B cell (primary cell): ENCODE results near the gene ACAP3. TPM values are rescaled to one million over a fixed set of nuclear protein-coding genes. Genes with fewer than 3 reads are reported as not detected.
A peak's percentile ranks its signal among the peaks of the same experiment; 100 is the strongest.
"Not testable (repeated sequence)": the region's sequence is repeated elsewhere in the genome, so short reads cannot be mapped to it uniquely, and the experiment has no call there.

Experiments used
- ATAC-seq: fragments of 200-7000 bp; cut with Tn5 transposase; one replicate; pipeline ENCODE4 v1.10.0; 2021; ENCODE audit warnings: low read depth, mild to moderate bottlenecking, moderate number of reproducible peaks, moderate library complexity
- CTCF ChIA-PET: fragments of 350-600 bp; sonication (Branson Sonifier 250); formaldehyde crosslinking; loops from one replicate; lab custom pipeline; 2021; ENCODE audit warnings: antibody characterized with exemption, inconsistent platforms; lab: Charles Lee
- POLR2A ChIA-PET: fragments of 350-600 bp; sonication (Branson Sonifier 250); formaldehyde crosslinking; loops from one replicate; lab custom pipeline; 2021; ENCODE audit warnings: antibody characterized with exemption; lab: Charles Lee
- DNase-seq: peaks from one replicate; pipeline ENCODE4 v3.0.0; 2013
- H2AFZ ChIP-seq: 2 replicates; pipeline ENCODE4 v1.6.1; 2012; ENCODE audit warnings: mild to moderate bottlenecking, low read depth, low read length; ENCODE audit not compliant: insufficient read depth, poor library complexity, severe bottlenecking
- H3K27ac ChIP-seq, 2 donors: 1 replicate in 1 of 2; 2 replicates in 1 of 2; pipeline ENCODE4 v1.5.1; 2012 to 2013; ENCODE audit warnings: low read length in 2 of 2, mild to moderate bottlenecking in 2 of 2, moderate library complexity in 1 of 2
- H3K27me3 ChIP-seq, 4 experiments: fragments of 200-600 bp in 1 of 4; sonication (generic) in 1 of 4; replicated peaks in 1 of 4; 1 replicate in 2 of 4; 2 replicates in 2 of 4; pipeline versions ENCODE4 v1.6.1 to v1.7.0; 2013 to 2016; ENCODE audit warnings: low read length in 3 of 4, mild to moderate bottlenecking in 2 of 4, mixed read lengths in 1 of 4, moderate library complexity in 1 of 4; ENCODE audit not compliant: insufficient read depth in 4 of 4, control insufficient read depth in 3 of 4; ENCODE audit errors: control extremely low read depth in 1 of 4
- H3K36me3 ChIP-seq, 2 experiments: replicated peaks in 1 of 2; 1 replicate in 1 of 2; 2 replicates in 1 of 2; pipeline versions ENCODE4 v1.6.1 to v1.7.1; 2013; ENCODE audit warnings: low read length in 1 of 2; ENCODE audit not compliant: insufficient read depth in 2 of 2, control insufficient read depth in 1 of 2; ENCODE audit errors: control extremely low read depth in 1 of 2, extremely low read depth in 1 of 2
- H3K4me1 ChIP-seq, 2 donors: fragments of 200-600 bp in 1 of 2; sonication (generic) in 1 of 2; 1 replicate in 1 of 2; 2 replicates in 1 of 2; pipeline versions ENCODE4 v1.5.1 to v1.6.1; 2013 to 2017; ENCODE audit warnings: low read length in 2 of 2; ENCODE audit not compliant: control insufficient read depth in 2 of 2, insufficient read depth in 2 of 2
- H3K4me2 ChIP-seq: replicated peaks from 2 replicates; pipeline ENCODE3; 2012; ENCODE audit warnings: mild to moderate bottlenecking, low read depth, low read length; ENCODE audit not compliant: poor library complexity, severe bottlenecking
- H3K4me3 ChIP-seq, 5 experiments: fragments of 200-600 bp in 1 of 5; sonication (generic) in 1 of 5; 1 replicate in 3 of 5; 2 replicates in 2 of 5; pipeline versions ENCODE4 v1.5.1 to v1.7.0; 2011 to 2016; ENCODE audit warnings: low read length in 4 of 5, mild to moderate bottlenecking in 4 of 5, low read depth in 2 of 5, control low read depth in 1 of 5, moderate library complexity in 1 of 5; ENCODE audit not compliant: insufficient read depth in 1 of 5; ENCODE audit errors: control extremely low read depth in 1 of 5, extremely low read depth in 1 of 5
- H3K79me2 ChIP-seq: fragments of 200-600 bp; sonication (generic); one replicate; pipeline ENCODE4 v1.6.0; 2016; ENCODE audit warnings: low read length; ENCODE audit not compliant: control insufficient read depth, insufficient read depth
- H3K9ac ChIP-seq: fragments of 200-600 bp; sonication (generic); 2 replicates; pipeline ENCODE4 v1.6.1; 2017; ENCODE audit warnings: mild to moderate bottlenecking, low read length, moderate library complexity
- H3K9me3 ChIP-seq, 3 donors: one replicate each; pipeline versions ENCODE4 v1.6.1 to v1.7.1; 2013; ENCODE audit warnings: low read length in 2 of 3; ENCODE audit not compliant: control insufficient read depth in 2 of 3, insufficient read depth in 1 of 3; ENCODE audit errors: control extremely low read depth in 1 of 3
- H4K20me1 ChIP-seq: 2 replicates; pipeline ENCODE4 v1.6.0; 2012; ENCODE audit warnings: mild to moderate bottlenecking, low read length; ENCODE audit not compliant: insufficient read depth, control insufficient read depth, poor library complexity, severe bottlenecking
- H3K27ac Mint-ChIP-seq: one replicate; pipeline ENCODE4 v1.8.0; 2021; ENCODE audit warnings: mixed read lengths
- H3K27me3 Mint-ChIP-seq: one replicate; pipeline ENCODE4 v1.8.0; 2021; ENCODE audit warnings: mixed read lengths
- H3K4me1 Mint-ChIP-seq: one replicate; pipeline ENCODE4 v1.8.0; 2021; ENCODE audit warnings: mixed read lengths
- H3K4me3 Mint-ChIP-seq: one replicate; pipeline ENCODE4 v1.8.0; 2021; ENCODE audit warnings: mixed read lengths
- H3K9me3 Mint-ChIP-seq: one replicate; pipeline ENCODE4 v1.8.0; 2022; ENCODE audit warnings: mixed read lengths; ENCODE audit not compliant: insufficient read depth
- CTCF ChIP-seq: fragments of 200-600 bp; IDR thresholded peaks from one replicate; pipeline ENCODE4 v1.8.0; 2022; ENCODE audit warnings: antibody characterized with exemption, mild to moderate bottlenecking
- EZH2 ChIP-seq: IDR thresholded peaks from 2 replicates; pipeline ENCODE4 v1.6.1; 2012; ENCODE audit warnings: borderline replicate concordance, low read depth, mild to moderate bottlenecking, moderate library complexity, low read length; ENCODE audit not compliant: insufficient read depth, poor library complexity, severe bottlenecking
- WGBS: methylation state at CpG from one replicate; pipeline ENCODE4 v1.1.5; 2013; ENCODE audit warnings: missing lambda C conversion rate; ENCODE audit not compliant: insufficient coverage; 5-methylcytosine and 5-hydroxymethylcytosine counted together
- intact Hi-C: fragments of 100-400 bp; cut with micrococcal nuclease; formaldehyde crosslinking; loops from one replicate; pipeline ENCODE4 v1.10.0; 2022
- polyA plus RNA-seq: library from polyadenylated mRNA; depleted of rRNA; stranded (reverse); fragments of >200 nt; gene quantifications from 2 replicates; pipeline ENCODE4 v1.2.3, GENCODE V29; 2012
- total RNA-seq, 2 donors: library from RNA; stranded (reverse); fragments of 120-200 nt in 1 of 2; gene quantifications; 1 replicate in 1 of 2; 2 replicates in 1 of 2; pipeline versions ENCODE4 v1.2.3 to v1.2.4, GENCODE V29; 2013 to 2022

The ACAP3 gene
- total and polyA plus RNA-seq, 2 donors (not counting 1 experiment from before 2014, with no cell fraction given), result 40.7 to 124 TPM

GRCh38 chr1:1250786-1251284 lies 56.9 kb downstream of the ACAP3 start:
- peak overlapping the region; percentile 24 for H3K9ac ChIP-seq
- Mint-ChIP-seq H3K4me1 (peaks cover 16% of the 10 kb centered on the region), H3K27ac (peak overlapping the region; percentile 88), H3K9me3 (no peaks in the 10 kb centered on the region), H3K27me3 (no peaks in the 10 kb centered on the region), H3K4me3 (peak overlapping the region; percentile 63)
- intact Hi-C loops, result loop anchor here (1.0 kb wide), 2 partner anchors 115 to 129 kb away; no protein-coding TSS in a partner anchor
- H3K79me2 ChIP-seq, result peaks cover 3% of the 10 kb centered on the region
- TF ChIP-seq EZH2, result no peak
- TF ChIP-seq CTCF, result no peak
- peaks cover 11% of the 10 kb centered on the region for H4K20me1 ChIP-seq
- DNase-seq (peak; percentile 85), ATAC-seq (peak; percentile 71)
- H3K36me3 ChIP-seq, result peaks cover 0 to 21% of the 10 kb centered on the region in 2 experiments
- peak overlapping the region; percentile 11 to 84 for H3K27ac ChIP-seq
- H2AFZ ChIP-seq, result no peak overlapping the region
- peaks cover 0 to 16% (median 8%) of the 10 kb centered on the region in 4 experiments for H3K27me3 ChIP-seq
- ChIA-PET POLR2A (interaction anchor here (0.6 to 2.2 kb wide), 6 partner anchors 10 to 212 kb away, joined by 4 to 17 read pairs (median 4); no protein-coding TSS in a partner anchor), CTCF (interaction anchor here (0.6 to 4.6 kb wide), 19 partner anchors 9 to 266 kb away, joined by 3 to 151 read pairs (median 5); partner anchors contain the start of genes B3GALT6 and SDF4)
- peaks cover 0 to 5% (median 0%) of the 10 kb centered on the region in 3 donors for H3K9me3 ChIP-seq
- H3K4me3 ChIP-seq, result no peak overlapping the region
- H3K4me2 ChIP-seq, result peak overlapping the region; percentile 65
- WGBS, result 60% methylated on average over 16 of the region's 16 CpGs
- peaks cover 27 to 30% of the 10 kb centered on the region in 2 donors for H3K4me1 ChIP-seq

- H2AFZ ChIP-seq, H3K36me3 ChIP-seq, H3K27ac Mint-ChIP-seq, H3K27ac ChIP-seq, H3K79me2 ChIP-seq, H3K27me3 Mint-ChIP-seq, H3K4me3 Mint-ChIP-seq, H3K9ac ChIP-seq, H3K9me3 Mint-ChIP-seq, DNase-seq, ATAC-seq, H3K4me2 ChIP-seq, H3K4me3 ChIP-seq, intact Hi-C loops, H3K9me3 ChIP-seq: not testable (repeated sequence)
- Histone ChIP-seq H3K4me1 (peaks cover 28 to 30% of the 10 kb centered on the region in 2 donors), H4K20me1 (peaks cover 11% of the 10 kb centered on the region), H3K27me3 (peaks cover 0 to 27% (median 11%) of the 10 kb centered on the region in 4 experiments)
- peaks cover 16% of the 10 kb centered on the region for H3K4me1 Mint-ChIP-seq
- 98% methylated on average over 6 of the region's 21 CpGs for WGBS
- ChIA-PET CTCF (interaction anchor here (1.5 kb wide), 1 partner anchor 126 kb away, joined by 5 read pairs; no protein-coding TSS in a partner anchor), POLR2A (interaction anchor here (0.8 kb wide), 1 partner anchor 37 kb away, joined by 3 read pairs; no protein-coding TSS in a partner anchor)
Measured at GRCh38 chr1:1248009-1248913, 59.5 kb downstream of the ACAP3 start.
